Cardiac muscle cell (in vitro differentiated cells and primary cell): ENCODE results near the gene MTHFSD. TPM values are rescaled to one million over a fixed set of nuclear protein-coding genes. Genes with fewer than 3 reads are reported as not detected.
"Not testable (repeated sequence)": the region's sequence is repeated elsewhere in the genome, so short reads cannot be mapped to it uniquely, and the experiment has no call there.

ENCODE experiments used
- DNase-seq, 2 donors: peaks; one replicate each; pipeline versions ENCODE4 v3.0.0 to v3.0.0-alpha.2; 2010 to 2017; ENCODE audit warnings: low read depth in 1 of 2, low spot score in 1 of 2
- H3K27ac ChIP-seq: fragments of 200-600 bp; sonication (generic); 2 replicates; pipeline ENCODE4 v1.5.1; 2016
- H3K27me3 ChIP-seq: fragments of 200-600 bp; sonication (generic); 2 replicates; pipeline ENCODE4 v1.6.0; 2016; ENCODE audit warnings: control low read depth
- H3K36me3 ChIP-seq: fragments of 200-600 bp; sonication (generic); 2 replicates; pipeline ENCODE4 v1.5.1; 2016; ENCODE audit warnings: control low read depth
- H3K4me1 ChIP-seq: fragments of 200-600 bp; sonication (generic); 2 replicates; pipeline ENCODE4 v1.8.1; 2017; ENCODE audit warnings: low read depth, mild to moderate bottlenecking, mixed run types
- H3K4me3 ChIP-seq: fragments of 200-600 bp; sonication (generic); 2 replicates; pipeline ENCODE4 v1.5.1; 2016; ENCODE audit warnings: mild to moderate bottlenecking
- H3K9me3 ChIP-seq: fragments of 200-600 bp; sonication (generic); 2 replicates; pipeline ENCODE4 v1.5.1; 2017; ENCODE audit warnings: low read depth, mild to moderate bottlenecking, control low read depth
- polyA plus RNA-seq: library from polyadenylated mRNA; unstranded; fragments of >200 nt; fragmentation: Nextera tagmentation; extraction: Ambion mirVana; gene quantifications from 2 replicates; pipeline ENCODE4 v1.2.1, GENCODE V29; 2016
- total RNA-seq: library from RNA; depleted of rRNA; stranded (reverse); fragments of >200 nt; gene quantifications from 2 replicates; pipeline ENCODE4 v1.2.3, GENCODE V29; 2016
- TF ChIP-seq, protein P1 (sequence below): IDR thresholded peaks from 2 replicates; pipeline ENCODE4 v1.5.1; 2012; ENCODE audit warnings: low read depth, mild to moderate bottlenecking, low read length

MTHFSD gene
- total and polyA plus RNA-seq, 2 experiments from 2014 or later: 23.0 to 36.0 TPM

DNA sequence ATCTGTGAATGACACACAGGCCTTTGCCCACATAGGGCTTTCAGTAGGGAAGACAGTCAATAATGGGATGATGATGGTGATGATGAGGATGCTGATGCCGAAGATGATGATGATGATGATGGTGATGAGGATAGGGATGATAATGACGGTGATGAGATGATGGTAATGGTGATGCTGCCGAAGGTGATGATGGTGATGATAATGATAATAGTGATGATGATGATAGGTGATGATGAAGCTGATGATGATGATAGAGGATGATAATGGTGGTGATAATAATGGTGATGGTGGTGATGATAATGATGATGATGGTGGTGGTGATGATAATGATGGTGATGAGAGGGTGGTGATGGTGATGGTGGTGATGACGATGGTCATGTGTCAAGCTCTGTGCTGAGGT is 36.2 kb upstream of the MTHFSD start:
- H3K4me1 ChIP-seq: no peaks in the 10 kb centered on the region
- DNase-seq: no peak
- H3K36me3 ChIP-seq: no peaks in the 10 kb centered on the region
- H3K27ac ChIP-seq: no peak overlapping the region
- no peak overlapping the region for H3K4me3 ChIP-seq
- TF ChIP-seq, protein P1, sequence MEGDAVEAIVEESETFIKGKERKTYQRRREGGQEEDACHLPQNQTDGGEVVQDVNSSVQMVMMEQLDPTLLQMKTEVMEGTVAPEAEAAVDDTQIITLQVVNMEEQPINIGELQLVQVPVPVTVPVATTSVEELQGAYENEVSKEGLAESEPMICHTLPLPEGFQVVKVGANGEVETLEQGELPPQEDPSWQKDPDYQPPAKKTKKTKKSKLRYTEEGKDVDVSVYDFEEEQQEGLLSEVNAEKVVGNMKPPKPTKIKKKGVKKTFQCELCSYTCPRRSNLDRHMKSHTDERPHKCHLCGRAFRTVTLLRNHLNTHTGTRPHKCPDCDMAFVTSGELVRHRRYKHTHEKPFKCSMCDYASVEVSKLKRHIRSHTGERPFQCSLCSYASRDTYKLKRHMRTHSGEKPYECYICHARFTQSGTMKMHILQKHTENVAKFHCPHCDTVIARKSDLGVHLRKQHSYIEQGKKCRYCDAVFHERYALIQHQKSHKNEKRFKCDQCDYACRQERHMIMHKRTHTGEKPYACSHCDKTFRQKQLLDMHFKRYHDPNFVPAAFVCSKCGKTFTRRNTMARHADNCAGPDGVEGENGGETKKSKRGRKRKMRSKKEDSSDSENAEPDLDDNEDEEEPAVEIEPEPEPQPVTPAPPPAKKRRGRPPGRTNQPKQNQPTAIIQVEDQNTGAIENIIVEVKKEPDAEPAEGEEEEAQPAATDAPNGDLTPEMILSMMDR: no peak
- no peaks in the 10 kb centered on the region for H3K9me3 ChIP-seq
- H3K27me3 ChIP-seq: peaks cover 11% of the 10 kb centered on the region

DNA sequence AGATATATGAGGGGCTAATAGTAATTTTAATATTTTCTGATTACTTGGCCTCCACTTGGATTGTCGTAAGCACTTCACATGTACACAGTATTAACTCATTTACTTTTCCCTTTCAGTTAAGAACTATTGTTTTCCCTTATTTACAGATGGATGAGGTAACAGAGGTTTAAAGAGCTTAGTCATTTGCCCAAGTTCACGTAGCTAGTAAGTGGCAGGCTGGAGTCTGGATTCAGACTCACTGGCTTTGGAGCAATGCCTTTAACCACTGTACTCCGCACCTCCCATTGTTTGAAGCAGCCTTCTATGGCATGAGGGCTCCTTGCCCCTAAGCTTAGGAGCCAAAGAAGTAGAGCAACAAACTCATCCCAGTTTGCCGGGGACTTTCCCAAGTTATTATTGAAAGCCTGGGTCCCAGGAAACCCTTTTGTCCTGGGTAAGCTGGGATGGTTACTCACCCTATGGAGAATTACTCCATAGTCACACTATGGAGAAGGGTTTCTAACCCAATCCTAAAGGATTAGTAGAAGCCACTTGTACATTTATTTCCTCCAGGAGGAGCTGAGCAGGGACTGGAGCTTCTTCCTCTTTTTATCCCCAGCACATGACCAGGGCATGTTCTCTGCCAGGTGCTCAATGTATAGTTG is 35.6 kb upstream of the MTHFSD start:
- Histone ChIP-seq H3K9me3 (no peaks in the 10 kb centered on the region), H3K4me1 (no peaks in the 10 kb centered on the region), H3K27ac (no peak overlapping the region), H3K4me3 (no peak overlapping the region), H3K36me3 (no peaks in the 10 kb centered on the region), H3K27me3 (peaks cover 11% of the 10 kb centered on the region)
- DNase-seq: peak in 1 of 2 donors; percentile 69
- TF ChIP-seq, protein P1: no peak

DNA sequence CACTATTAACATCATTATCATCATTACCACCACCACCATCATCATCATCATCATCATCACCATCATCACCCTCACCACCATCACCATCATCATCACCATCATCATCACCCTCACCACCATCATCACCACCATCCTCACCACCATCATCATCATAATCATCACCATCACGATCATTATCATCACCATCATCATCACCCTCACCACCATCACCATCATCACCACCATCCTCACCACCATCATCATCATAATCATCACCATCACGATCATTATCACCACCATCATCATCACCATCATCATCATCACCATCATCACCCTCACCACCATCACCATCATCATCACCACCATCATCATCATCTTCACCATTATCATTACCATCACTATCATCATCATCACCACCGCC is 32.9 kb upstream of the MTHFSD start:
- not testable (repeated sequence) for H3K4me3 ChIP-seq, H3K27me3 ChIP-seq, H3K36me3 ChIP-seq, H3K27ac ChIP-seq, H3K9me3 ChIP-seq, H3K4me1 ChIP-seq, DNase-seq

DNA sequence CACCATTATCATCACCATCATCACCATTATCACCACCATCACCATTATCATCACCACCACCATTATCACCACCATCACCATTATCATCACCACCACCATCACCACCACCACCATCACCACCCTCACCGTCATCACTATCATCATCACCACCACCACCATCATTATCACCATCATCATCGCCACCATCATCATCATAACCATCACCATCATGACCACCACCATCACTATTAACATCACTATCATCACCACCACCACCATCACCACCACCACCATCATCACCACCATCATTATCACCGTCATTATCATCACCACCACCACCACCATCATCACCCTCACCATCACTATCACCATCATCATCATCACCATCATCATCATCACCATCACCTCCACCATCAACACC is 32.5 kb upstream of the MTHFSD start:
- Histone ChIP-seq H3K9me3 (no peaks in the 10 kb centered on the region), H3K4me1 (no peaks in the 10 kb centered on the region), H3K27me3 (peaks cover 12% of the 10 kb centered on the region), H3K36me3 (no peaks in the 10 kb centered on the region), H3K27ac (no peak overlapping the region), H3K4me3 (no peak overlapping the region)
- TF ChIP-seq, protein P1: no peak
- no peak for DNase-seq

DNA sequence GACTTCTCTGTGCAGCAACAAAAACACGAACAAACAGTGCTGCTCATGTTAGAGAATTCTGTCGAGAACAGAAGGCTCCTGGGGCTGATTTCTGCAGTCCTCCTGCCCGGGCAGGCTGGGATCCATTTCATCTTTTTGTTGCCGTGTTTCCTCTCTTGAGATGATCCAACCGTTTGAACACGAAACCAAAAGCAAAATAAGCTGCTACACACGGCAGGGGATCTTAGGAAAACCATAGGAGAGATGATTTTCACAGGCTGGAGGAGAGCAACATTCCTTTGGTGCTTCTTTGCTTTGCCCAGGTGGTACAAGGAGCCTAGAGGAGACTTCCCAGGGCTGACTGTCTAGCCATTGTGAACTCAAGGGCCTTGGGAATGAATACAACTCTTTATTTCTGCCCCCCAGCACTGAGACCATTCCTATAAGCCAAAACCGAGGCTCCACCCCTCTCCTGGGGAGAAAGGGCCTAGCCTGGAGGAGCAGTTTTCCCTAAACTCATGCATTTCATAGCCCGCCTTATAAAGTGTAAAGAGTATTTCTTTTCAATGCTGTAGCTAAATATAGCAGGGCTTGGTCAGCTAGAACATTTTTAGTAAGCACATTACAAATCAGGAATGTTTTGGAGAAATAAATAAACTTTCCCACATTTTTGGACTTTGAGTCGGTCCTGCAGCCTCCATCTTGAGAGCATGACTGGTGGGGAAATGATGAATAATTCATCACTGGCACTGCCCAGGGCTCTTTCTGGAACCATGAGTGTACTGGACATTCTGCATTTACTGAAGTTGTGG is 31.0 kb upstream of the MTHFSD start:
- Histone ChIP-seq H3K36me3 (no peaks in the 10 kb centered on the region), H3K27ac (no peak overlapping the region), H3K4me1 (no peaks in the 10 kb centered on the region), H3K4me3 (no peak overlapping the region), H3K27me3 (peaks cover 27% of the 10 kb centered on the region), H3K9me3 (no peaks in the 10 kb centered on the region)
- no peak for DNase-seq
- TF ChIP-seq, protein P1: no peak
